ENCODE measurements around the gene VDAC2. TPM values are rescaled to one million over a fixed set of nuclear protein-coding genes. Genes with fewer than 3 reads are reported as not detected.
"Not testable (repeated sequence)": the region's sequence is repeated elsewhere in the genome, so short reads cannot be mapped to it uniquely, and the experiment has no call there.

Gene VDAC2
- total RNA-seq, 4 donors from 2014 or later: 255 to 442 (median 268) TPM

- no peaks in the 10 kb centered on the region for H3K9me3 ChIP-seq
- H3K4me3 ChIP-seq: no peak overlapping the region
- H3K36me3 ChIP-seq: no peaks in the 10 kb centered on the region
- H3K4me1 ChIP-seq: no peaks in the 10 kb centered on the region
- no peak for ATAC-seq
- DNase-seq: no peak
- intact Hi-C loops (cut with DNase I; ENCODE audit: low total_unique reads): no loop called here
- in situ Hi-C loops (cut with MboI; ENCODE audit: low sequenced_read_pairs in 4 of 4): no loop called here
- H3K27me3 ChIP-seq: no peaks in the 10 kb centered on the region
- TF ChIP-seq, protein P1, sequence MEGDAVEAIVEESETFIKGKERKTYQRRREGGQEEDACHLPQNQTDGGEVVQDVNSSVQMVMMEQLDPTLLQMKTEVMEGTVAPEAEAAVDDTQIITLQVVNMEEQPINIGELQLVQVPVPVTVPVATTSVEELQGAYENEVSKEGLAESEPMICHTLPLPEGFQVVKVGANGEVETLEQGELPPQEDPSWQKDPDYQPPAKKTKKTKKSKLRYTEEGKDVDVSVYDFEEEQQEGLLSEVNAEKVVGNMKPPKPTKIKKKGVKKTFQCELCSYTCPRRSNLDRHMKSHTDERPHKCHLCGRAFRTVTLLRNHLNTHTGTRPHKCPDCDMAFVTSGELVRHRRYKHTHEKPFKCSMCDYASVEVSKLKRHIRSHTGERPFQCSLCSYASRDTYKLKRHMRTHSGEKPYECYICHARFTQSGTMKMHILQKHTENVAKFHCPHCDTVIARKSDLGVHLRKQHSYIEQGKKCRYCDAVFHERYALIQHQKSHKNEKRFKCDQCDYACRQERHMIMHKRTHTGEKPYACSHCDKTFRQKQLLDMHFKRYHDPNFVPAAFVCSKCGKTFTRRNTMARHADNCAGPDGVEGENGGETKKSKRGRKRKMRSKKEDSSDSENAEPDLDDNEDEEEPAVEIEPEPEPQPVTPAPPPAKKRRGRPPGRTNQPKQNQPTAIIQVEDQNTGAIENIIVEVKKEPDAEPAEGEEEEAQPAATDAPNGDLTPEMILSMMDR (IDR thresholded peaks at IDR 0.05 in 4 of 5, conservative IDR thresholded peaks at IDR 0.05 in 1 of 5): no peak
- TF ChIP-seq POLR2A (IDR thresholded peaks at IDR 0.05): no peak
- no peak overlapping the region for H3K27ac ChIP-seq
These were observed 15.4 kb upstream of the VDAC2 start for GRCh38 chr10:75195035-75195763.

DNA sequence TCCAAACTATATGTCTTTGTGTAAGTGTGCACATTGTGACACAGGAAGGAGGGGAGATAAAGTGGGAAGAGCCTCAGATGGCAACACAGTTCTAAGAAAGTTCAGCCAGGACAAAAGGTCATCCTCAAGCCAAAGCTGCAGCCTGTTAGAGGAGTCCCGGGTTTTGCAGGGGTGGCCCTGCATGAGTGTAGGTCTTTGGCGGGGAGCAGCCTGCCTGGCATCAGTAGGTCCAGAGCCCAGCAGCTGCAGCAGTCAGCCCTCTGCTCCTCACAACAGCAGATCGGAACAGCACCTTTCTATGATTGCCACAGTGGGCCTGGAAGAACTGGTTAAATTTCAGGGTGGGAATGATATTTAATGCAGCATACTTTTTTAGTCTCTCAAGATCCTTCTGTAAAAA is 13.5 kb upstream of the VDAC2 start:
- in situ Hi-C loops (cut with MboI; ENCODE audit: low sequenced_read_pairs in 4 of 4) (no loop called here), intact Hi-C loops (cut with DNase I; ENCODE audit: low total_unique reads) (no loop called here)
- Histone ChIP-seq H3K4me1 (no peaks in the 10 kb centered on the region), H3K4me3 (no peak overlapping the region), H3K27ac (no peak overlapping the region), H3K27me3 (no peaks in the 10 kb centered on the region), H3K9me3 (no peaks in the 10 kb centered on the region), H3K36me3 (no peaks in the 10 kb centered on the region)
- TF ChIP-seq, protein P1 (IDR thresholded peaks at IDR 0.05 in 4 of 5, conservative IDR thresholded peaks at IDR 0.05 in 1 of 5): no peak
- no peak for TF ChIP-seq POLR2A (IDR thresholded peaks at IDR 0.05)
- DNase-seq (no peak), ATAC-seq (no peak)

DNA sequence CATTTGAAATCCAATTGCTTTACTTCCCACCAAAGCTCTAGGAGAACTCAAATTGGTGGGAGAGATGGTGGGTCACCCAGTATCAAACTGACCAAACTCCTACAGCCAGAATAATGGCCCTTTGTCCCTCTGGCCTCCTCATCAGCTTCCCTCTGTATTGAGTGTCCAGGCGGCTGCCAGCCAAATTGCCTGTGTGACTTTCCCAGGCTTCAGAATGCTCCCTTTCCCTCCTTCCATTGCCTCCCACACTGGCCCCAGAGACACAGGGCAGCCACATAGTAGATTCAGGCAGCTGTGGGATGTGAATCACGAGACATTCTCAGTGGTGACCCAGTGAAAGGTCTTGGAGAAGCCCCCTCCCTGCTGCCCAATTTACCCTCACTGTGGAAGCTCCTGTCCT is 12.7 kb upstream of the VDAC2 start:
- peaks cover 0 to 5% of the 10 kb centered on the region in 2 donors for H3K4me1 ChIP-seq
- H3K9me3 ChIP-seq: no peaks in the 10 kb centered on the region
- H3K4me3 ChIP-seq: no peak overlapping the region
- H3K36me3 ChIP-seq: no peaks in the 10 kb centered on the region
- H3K27ac ChIP-seq: no peak overlapping the region
- in situ Hi-C loops (cut with MboI; ENCODE audit: low sequenced_read_pairs in 4 of 4) (no loop called here), intact Hi-C loops (cut with DNase I; ENCODE audit: low total_unique reads) (no loop called here)
- TF ChIP-seq, protein P1 (IDR thresholded peaks at IDR 0.05 in 4 of 5, conservative IDR thresholded peaks at IDR 0.05 in 1 of 5): no peak
- no peak for TF ChIP-seq POLR2A (IDR thresholded peaks at IDR 0.05)
- DNase-seq: no peak
- H3K27me3 ChIP-seq: no peaks in the 10 kb centered on the region
- ATAC-seq: no peak

- DNase-seq; H3K27me3 ChIP-seq; in situ Hi-C loops (cut with MboI; ENCODE audit: low sequenced_read_pairs in 4 of 4); H3K27ac ChIP-seq; H3K4me1 ChIP-seq; H3K36me3 ChIP-seq; H3K9me3 ChIP-seq; intact Hi-C loops (cut with DNase I; ENCODE audit: low total_unique reads); H3K4me3 ChIP-seq; ATAC-seq: not testable (repeated sequence)
These were observed 10.6 kb upstream of the VDAC2 start for GRCh38 chr10:75199949-75200348.

DNA sequence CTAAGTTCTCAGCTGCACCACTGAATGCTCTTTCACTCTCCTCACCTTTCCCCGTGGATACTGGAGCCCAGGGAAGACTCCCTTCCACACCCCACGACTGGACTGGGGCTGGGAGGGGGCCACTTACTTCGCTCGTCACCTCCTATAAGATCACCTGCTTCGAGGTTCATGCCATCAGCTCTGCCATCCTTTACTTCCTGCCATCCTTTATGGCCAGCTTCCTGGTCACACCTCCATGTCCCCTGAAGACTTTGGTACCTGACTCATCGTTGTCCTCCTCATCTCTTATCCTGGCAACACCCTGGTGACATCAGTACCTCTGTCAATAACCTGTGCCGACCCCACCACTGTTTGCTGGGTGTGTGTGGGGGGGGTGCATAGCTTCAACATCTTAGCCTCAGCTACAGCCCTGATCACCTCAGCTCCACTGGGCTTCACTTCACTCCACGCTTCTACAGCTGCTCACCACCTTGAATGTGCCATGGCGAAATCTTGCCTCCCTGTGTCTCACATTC is 8.7 kb upstream of the VDAC2 start:
- DNase-seq: no peak
- no peaks in the 10 kb centered on the region for H3K9me3 ChIP-seq
- no peaks in the 10 kb centered on the region for H3K27me3 ChIP-seq
- H3K27ac ChIP-seq: no peak overlapping the region
- H3K36me3 ChIP-seq: no peaks in the 10 kb centered on the region
- intact Hi-C loops (cut with DNase I; ENCODE audit: low total_unique reads) (no loop called here), in situ Hi-C loops (cut with MboI; ENCODE audit: low sequenced_read_pairs in 4 of 4) (no loop called here)
- no peak for TF ChIP-seq POLR2A (IDR thresholded peaks at IDR 0.05)
- TF ChIP-seq, protein P1 (IDR thresholded peaks at IDR 0.05 in 4 of 5, conservative IDR thresholded peaks at IDR 0.05 in 1 of 5): no peak
- ATAC-seq: no peak
- H3K4me3 ChIP-seq: no peak overlapping the region
- H3K4me1 ChIP-seq: peaks cover 5 to 7% of the 10 kb centered on the region in 2 donors
